ENCODE measurements around the gene SORL1. TPM values are rescaled to one million over a fixed set of nuclear protein-coding genes. Genes with fewer than 3 reads are reported as not detected.

The SORL1 gene
- total and polyA plus RNA-seq, 9 of the 15 experiments (the other 6 are each of a cell fraction or from before 2014, with no cell fraction given), result 0.01 to 0.66 TPM; not detected in 7

DNA sequence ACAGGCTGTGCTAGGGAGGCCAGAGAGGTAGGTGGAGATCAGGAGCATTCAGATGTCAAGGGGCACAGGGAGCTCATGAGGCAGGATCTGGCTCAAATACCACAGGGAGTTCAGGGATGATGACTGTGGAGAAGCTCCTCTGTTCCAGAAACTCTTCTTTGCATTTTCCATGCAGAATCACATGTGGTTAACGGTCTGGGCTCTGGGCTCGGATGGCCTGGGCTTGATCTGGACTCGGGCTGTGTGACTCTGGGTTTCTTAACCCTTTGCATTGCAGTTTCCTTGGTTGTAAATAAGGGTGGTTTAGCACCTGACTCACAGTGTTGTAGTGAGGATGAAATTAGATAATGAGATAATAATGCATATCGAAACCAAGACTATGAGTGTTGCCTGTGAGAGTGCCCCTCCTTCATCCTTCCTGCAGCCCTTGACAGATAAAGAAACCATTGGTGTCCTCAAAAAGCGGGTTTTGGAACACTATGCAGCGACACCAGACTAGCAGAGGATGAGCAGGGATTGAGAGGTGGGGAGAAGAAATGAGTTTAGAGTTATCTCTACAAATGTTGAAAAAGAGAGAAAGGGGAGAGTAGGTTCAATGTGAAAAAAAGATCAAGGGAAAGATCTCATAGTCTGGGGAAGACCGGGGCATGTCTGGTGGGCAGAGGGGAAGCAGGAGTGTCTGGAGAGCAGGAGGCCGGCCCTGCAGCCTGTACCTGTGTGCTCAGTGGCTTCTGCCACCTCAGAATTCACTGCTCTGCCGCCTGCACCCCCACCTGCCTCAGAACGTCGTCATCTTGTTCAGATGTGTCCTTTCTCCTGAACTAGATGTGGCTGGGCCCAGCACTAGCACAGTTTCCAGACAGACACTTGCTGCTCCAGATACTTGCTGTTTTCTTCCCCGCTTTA is 198.5 kb downstream of the SORL1 start:
- no peak overlapping the region for H2AFZ ChIP-seq (ENCODE audit: low read depth, low read length)
- no TSS peak for BruUV-seq (replicated peaks)
- no peak for DNase-seq (ENCODE audit: extremely low read depth in 1 of 4, low spot score in 3 of 4)

More for the DNA sequence above, 198.5 kb downstream of the SORL1 start:
- no peaks in the 10 kb centered on the region for H3K9me3 ChIP-seq (replicated peaks; ENCODE audit: control insufficient read depth, insufficient read depth, low read depth, low read length)
- H3K36me3 ChIP-seq (ENCODE audit: control insufficient read depth, insufficient read depth, low read length), result no peaks in the 10 kb centered on the region
- H3K4me3 ChIP-seq, result no peak overlapping the region
- WGBS (ENCODE audit: insufficient coverage, low coverage, missing lambda C conversion rate), result 0% methylated on average over 10 of the region's 12 CpGs
- no peak overlapping the region for H3K27ac ChIP-seq (ENCODE audit: extremely low read depth, low read depth, low read length)
- no peak for ATAC-seq
- TF ChIP-seq ZC3H8 (IDR thresholded peaks at IDR 0.05) (no peak), ARHGAP35 (IDR thresholded peaks at IDR 0.05; ENCODE audit: partially characterized antibody) (no peak), NCOA6 (IDR thresholded peaks at IDR 0.05) (no peak), CSDE1 (IDR thresholded peaks at IDR 0.05) (no peak), SMAD4 (CRISPR knock-in tag; conservative IDR thresholded peaks at IDR 0.05) (no peak), ZHX1 (conservative IDR thresholded peaks at IDR 0.05; ENCODE audit: low read length) (no peak), ZNF444 (CRISPR knock-in tag; IDR thresholded peaks at IDR 0.05) (no peak), ERF (CRISPR knock-in tag; IDR thresholded peaks at IDR 0.05) (no peak), NCOA1 (IDR thresholded peaks at IDR 0.05; ENCODE audit: low read depth) (no peak), NR2F6 (CRISPR knock-in tag; IDR thresholded peaks at IDR 0.05) (no peak), ZBTB26 (CRISPR knock-in tag; IDR thresholded peaks at IDR 0.05) (no peak)
- TF ChIP-seq, protein P1, sequence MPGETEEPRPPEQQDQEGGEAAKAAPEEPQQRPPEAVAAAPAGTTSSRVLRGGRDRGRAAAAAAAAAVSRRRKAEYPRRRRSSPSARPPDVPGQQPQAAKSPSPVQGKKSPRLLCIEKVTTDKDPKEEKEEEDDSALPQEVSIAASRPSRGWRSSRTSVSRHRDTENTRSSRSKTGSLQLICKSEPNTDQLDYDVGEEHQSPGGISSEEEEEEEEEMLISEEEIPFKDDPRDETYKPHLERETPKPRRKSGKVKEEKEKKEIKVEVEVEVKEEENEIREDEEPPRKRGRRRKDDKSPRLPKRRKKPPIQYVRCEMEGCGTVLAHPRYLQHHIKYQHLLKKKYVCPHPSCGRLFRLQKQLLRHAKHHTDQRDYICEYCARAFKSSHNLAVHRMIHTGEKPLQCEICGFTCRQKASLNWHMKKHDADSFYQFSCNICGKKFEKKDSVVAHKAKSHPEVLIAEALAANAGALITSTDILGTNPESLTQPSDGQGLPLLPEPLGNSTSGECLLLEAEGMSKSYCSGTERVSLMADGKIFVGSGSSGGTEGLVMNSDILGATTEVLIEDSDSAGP (CRISPR knock-in tag; IDR thresholded peaks at IDR 0.05), result no peak
- TF ChIP-seq, protein P2, sequence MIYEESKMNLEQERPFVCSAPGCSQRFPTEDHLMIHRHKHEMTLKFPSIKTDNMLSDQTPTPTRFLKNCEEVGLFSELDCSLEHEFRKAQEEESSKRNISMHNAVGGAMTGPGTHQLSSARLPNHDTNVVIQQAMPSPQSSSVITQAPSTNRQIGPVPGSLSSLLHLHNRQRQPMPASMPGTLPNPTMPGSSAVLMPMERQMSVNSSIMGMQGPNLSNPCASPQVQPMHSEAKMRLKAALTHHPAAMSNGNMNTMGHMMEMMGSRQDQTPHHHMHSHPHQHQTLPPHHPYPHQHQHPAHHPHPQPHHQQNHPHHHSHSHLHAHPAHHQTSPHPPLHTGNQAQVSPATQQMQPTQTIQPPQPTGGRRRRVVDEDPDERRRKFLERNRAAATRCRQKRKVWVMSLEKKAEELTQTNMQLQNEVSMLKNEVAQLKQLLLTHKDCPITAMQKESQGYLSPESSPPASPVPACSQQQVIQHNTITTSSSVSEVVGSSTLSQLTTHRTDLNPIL (CRISPR knock-in tag; IDR thresholded peaks at IDR 0.05), result no peak
- no peaks in the 10 kb centered on the region for H4K20me1 ChIP-seq (replicated peaks; ENCODE audit: control insufficient read depth, insufficient read depth, low read length)
- no peaks in the 10 kb centered on the region for H3K27me3 ChIP-seq (ENCODE audit: control insufficient read depth in 2 of 2, insufficient read depth in 2 of 2, low read length in 2 of 2)
- H3K4me1 ChIP-seq (replicated peaks in 1 of 2; ENCODE audit: control insufficient read depth in 2 of 2, insufficient read depth in 2 of 2, low read length in 2 of 2), result peaks cover 0 to 4% of the 10 kb centered on the region in 2 experiments; a peak in 2 of 5 replicates
- POLR2A ChIA-PET, result no interaction called here
- no peak for FAIRE-seq
- no peaks in the 10 kb centered on the region for H3K9me1 ChIP-seq (ENCODE audit: control insufficient read depth, insufficient read depth, low read length)
- in situ Hi-C loops (cut with MboI), result loop anchor here (10.0 kb wide), 1 partner anchor 854 kb away; no protein-coding TSS in a partner anchor
- no peaks in the 10 kb centered on the region for H3K79me2 ChIP-seq (ENCODE audit: control insufficient read depth, insufficient read depth, low read length)
- no peak overlapping the region for H3K9ac ChIP-seq (ENCODE audit: insufficient read depth in 1 of 2, low read depth in 2 of 2, low read length in 2 of 2)
- CTCF ChIA-PET (ENCODE audit: low intra/inter-chr PET ratio), result no interaction called here
- H3K4me2 ChIP-seq (ENCODE audit: insufficient read depth, low read length), result no peak overlapping the region
- intact Hi-C loops (cut with micrococcal nuclease), result no loop called here
